NCI-H69 (cell line): ENCODE results near the gene MCF2L2.
"Not testable (repeated sequence)": the region's sequence is repeated elsewhere in the genome, so short reads cannot be mapped to it uniquely, and the experiment has no call there.

Source experiments
- DNase-seq: peaks from one replicate; lab custom pipeline; 2025; lab: John Stamatoyannopoulos, UW

The MCF2L2 gene

DNA sequence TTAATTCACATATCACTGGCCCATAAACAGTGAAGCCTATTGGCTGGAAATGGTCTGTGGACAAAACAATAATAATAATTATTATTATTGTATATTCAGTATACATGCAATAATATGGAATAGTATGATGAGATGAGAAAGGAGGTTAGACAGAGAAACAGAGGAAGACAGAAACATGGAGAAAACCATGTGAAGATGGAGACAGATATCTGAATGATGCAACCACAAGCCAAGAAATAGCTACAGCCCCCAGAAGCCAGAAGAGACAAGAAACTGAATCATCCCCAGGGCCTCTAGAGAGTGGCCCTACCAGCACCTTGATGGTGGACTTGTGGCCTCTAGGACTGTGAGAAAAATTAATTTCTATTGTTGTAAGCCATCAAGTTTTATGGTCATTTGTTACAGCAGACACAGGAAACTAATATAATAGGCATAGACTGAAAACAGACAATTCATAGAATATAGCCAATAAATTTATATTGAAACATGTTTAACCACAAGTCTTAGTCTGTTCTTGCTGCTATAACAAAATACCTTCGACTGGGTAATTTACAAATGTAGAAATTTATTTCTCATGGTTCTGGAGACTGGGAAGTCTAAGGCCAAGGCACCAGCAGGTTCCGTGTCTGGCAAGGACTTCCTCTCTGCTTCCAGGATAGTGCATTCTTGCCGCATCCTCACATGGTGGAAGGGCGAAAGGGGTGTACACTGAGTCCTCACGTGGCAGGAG lies 31.6 kb downstream of the MCF2L2 start:
- no peak for DNase-seq

- DNase-seq = peak; percentile 24
These were observed 34.3 kb downstream of the MCF2L2 start for GRCh38 chr3:183394150-183394549.

DNA sequence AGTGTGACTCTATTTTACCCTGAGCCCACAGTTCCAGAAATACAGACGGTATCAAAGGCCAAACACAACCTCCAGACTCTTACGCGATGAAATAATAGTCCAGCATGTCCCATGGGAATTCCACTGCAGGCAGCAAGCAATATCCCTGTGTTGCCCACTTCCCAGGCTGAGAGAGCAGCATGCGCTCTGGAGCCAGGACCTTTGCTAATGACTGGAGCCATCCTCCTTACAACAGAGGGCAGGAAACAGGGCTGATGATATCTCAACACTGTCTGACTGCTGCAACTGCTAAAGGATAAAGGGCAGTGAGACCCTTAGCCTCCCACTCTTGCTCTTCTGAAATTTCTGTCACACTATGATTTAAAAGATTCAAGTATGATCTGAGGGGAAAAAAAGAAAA lies 34.8 kb downstream of the MCF2L2 start:
- DNase-seq = peak; percentile 53

DNA sequence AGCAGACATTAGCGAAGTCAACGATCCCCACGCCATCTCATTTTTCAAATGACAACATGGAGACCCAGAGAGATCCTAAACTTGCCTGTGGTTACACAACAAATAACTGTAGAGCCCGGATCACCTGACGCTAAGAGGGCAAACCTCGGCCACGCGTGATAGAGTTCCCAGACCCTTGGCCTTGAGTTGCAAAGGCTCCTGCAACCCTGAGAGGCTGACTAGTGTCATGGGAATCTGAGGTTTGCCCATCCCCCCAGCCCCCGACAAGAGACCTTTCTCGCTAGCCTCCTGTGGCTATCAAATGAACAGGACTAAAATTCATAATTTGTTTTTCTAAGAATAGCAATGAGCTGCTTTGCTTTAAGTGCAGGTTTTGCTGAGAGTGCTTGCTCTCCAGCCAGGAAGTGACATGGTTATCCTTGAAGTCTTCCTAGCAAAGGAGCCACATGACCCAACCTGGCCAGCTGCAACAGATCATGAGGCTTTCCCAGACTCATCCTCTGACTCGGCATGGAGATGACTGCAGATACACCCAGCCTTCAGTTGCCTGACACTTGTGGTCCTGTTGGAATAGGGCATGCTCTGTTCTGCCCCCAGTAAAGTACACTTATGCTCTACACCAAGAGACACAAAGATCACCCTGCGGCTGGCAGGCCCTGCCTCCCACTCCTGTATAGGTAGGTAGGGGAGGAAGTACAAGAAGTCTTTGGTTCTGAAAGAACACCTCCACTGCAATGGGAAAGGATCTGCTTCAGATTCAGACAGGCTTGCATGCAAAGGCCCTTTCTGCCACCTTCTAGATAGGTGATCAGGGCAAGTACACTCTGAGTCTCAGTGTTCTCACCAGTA lies 36.0 kb downstream of the MCF2L2 start:
- DNase-seq = no peak

DNA sequence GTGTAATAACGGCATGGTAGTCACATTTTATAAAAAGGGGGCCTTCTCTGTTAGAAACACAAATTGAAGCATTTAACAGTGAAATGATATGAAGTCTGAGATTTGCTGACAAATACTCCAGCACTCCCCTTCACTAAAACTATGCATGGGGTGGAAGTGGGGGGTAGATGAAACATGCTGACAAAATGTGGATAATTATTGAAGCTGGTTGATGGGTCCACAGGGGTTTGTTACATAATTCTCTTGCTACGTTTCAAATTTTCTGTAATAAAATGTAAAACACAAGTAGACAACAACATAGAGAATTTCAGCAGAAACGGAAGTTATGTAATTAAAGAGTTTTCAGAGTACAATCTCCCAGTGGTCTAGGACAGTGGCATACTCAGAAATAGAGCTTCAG lies 37.0 kb downstream of the MCF2L2 start:
- no peak for DNase-seq

- no peak for DNase-seq
These were observed 37.6 kb downstream of the MCF2L2 start for GRCh38 chr3:183390844-183391243.

GRCh38 chr3:183388213-183388895 lies 40.1 kb downstream of the MCF2L2 start:
- no peak for DNase-seq

GRCh38 chr3:183387797-183388196 lies 40.6 kb downstream of the MCF2L2 start:
- DNase-seq = no peak

DNA sequence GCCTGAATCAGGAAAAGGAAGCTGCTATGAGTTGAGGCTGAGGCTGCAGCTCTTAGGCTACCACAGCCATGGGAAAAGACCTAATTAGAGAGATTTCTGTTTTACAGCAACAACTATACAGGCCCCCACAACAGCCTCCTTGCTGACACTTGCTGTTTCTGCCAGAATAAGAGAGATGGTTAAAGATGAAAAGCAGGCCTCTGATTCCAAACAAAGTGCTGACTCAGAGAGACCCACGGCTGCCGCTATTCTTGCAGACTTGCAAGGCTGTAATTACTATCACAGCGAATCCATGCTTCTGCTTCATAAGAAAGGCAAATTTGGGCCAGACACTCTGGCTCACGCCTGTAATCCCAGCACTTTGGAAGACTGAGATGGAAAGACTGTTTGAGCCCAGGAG lies 41.8 kb downstream of the MCF2L2 start:
- no peak for DNase-seq

GRCh38 chr3:183385698-183386613 lies 42.5 kb downstream of the MCF2L2 start:
- DNase-seq = peak; percentile 78

GRCh38 chr3:183381673-183382072 lies 46.7 kb downstream of the MCF2L2 start:
- no peak for DNase-seq

GRCh38 chr3:183381179-183381578 lies 47.2 kb downstream of the MCF2L2 start:
- peak; percentile 9 for DNase-seq

DNA sequence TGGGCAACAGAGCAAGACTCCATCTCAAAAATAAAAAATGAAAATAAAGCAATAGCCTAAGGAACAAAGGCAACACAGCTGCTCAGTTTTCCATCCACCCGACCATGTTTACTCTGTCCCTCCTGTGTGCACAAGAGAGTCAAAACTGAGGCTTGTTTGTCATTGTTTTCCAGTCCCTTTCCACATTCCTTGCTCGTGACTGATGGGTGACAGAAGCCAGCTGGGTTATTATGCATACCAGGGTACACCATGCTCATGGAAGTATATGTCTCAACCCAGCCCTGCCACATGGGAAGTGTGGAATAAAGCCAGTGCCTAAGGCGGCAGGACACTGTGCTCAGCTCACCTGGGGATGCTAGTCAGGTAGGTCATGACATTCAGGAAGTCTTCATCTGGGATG lies 49.5 kb downstream of the MCF2L2 start:
- DNase-seq = peak; percentile 65

GRCh38 chr3:183378545-183378944 lies 49.9 kb downstream of the MCF2L2 start:
- no peak for DNase-seq

DNA sequence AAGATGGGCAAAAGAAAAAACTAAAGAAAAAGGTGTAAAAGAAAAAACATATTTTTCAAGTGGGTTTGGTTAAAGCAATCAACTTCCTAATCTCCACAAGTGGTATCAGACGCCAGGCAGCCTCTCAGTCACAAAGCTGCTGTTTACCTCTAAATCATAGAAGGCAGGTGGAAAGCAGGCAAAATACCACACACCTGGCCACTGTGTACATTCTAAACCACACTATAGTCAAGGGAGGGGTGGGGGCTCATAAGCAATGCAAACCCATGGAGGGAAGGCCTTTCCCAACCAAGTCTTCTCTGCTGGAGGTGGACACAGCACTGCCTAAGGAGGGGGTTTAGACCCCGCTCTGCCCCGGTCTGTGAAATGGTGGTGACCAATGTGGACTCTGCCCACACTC lies 50.4 kb downstream of the MCF2L2 start:
- DNase-seq = peak; percentile 90

DNA sequence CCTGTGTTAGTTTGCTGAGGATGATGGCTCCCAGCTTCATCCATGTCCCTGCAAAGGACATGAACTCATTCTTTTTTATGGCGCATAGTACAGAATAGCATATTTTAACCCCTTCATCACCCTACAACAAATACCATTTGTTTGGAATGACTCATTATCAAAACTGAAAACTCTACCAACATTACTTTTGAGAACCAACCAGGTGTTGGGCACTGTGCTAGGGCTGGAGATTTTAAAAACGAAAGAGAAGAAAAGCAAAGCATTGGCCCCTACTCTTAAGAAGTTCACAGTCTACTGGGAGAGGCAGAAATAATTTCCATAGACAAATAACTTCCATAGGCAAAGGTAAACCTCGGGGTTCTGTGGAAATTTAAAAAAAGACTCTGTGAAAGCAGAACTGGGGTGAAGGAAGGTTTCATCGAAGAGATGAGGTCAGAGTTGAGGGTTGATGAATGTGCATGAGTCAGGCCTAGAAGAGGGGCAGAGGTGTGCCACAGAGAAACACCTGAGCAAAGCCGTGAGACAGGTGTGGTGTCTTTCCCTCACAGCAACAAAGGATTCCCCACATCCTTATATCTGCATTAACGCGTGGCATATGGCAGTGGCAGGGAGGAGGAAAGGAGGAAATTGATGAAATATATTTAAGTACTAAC lies 51.0 kb downstream of the MCF2L2 start:
- DNase-seq = peak; percentile 82

- DNase-seq = no peak
These were observed 52.6 kb downstream of the MCF2L2 start for GRCh38 chr3:183375787-183376186.

- DNase-seq = no peak
These were observed 53.1 kb downstream of the MCF2L2 start for GRCh38 chr3:183375337-183375736.

- DNase-seq = no peak
These were observed 55.5 kb downstream of the MCF2L2 start for GRCh38 chr3:183372911-183373310.

- not testable (repeated sequence) for DNase-seq
These were observed 56.8 kb downstream of the MCF2L2 start for GRCh38 chr3:183371600-183371968.

- DNase-seq = no peak
These were observed 58.0 kb downstream of the MCF2L2 start for GRCh38 chr3:183370391-183370790.
